Measurements from ENCODE around the gene NEUROG3. TPM values are rescaled to one million over a fixed set of nuclear protein-coding genes. Genes with fewer than 3 reads are reported as not detected.

The NEUROG3 gene
- total RNA-seq, 1 donor from 2014 or later, result not detected

- TF ChIP-seq, protein P1, sequence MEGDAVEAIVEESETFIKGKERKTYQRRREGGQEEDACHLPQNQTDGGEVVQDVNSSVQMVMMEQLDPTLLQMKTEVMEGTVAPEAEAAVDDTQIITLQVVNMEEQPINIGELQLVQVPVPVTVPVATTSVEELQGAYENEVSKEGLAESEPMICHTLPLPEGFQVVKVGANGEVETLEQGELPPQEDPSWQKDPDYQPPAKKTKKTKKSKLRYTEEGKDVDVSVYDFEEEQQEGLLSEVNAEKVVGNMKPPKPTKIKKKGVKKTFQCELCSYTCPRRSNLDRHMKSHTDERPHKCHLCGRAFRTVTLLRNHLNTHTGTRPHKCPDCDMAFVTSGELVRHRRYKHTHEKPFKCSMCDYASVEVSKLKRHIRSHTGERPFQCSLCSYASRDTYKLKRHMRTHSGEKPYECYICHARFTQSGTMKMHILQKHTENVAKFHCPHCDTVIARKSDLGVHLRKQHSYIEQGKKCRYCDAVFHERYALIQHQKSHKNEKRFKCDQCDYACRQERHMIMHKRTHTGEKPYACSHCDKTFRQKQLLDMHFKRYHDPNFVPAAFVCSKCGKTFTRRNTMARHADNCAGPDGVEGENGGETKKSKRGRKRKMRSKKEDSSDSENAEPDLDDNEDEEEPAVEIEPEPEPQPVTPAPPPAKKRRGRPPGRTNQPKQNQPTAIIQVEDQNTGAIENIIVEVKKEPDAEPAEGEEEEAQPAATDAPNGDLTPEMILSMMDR (IDR thresholded peaks at IDR 0.05), result no peak
- H3K27me3 Mint-ChIP-seq (ENCODE audit: low read depth), result peaks cover 41% of the 10 kb centered on the region
- no peaks in the 10 kb centered on the region for H3K4me1 Mint-ChIP-seq (ENCODE audit: low read depth)
- H3K9me3 Mint-ChIP-seq (ENCODE audit: low read depth), result no peaks in the 10 kb centered on the region
- no peaks in the 10 kb centered on the region for H3K36me3 Mint-ChIP-seq (ENCODE audit: low read depth)
- no peak overlapping the region for H3K27ac Mint-ChIP-seq (ENCODE audit: unreplicated experiment)
- no peak overlapping the region for H3K4me3 Mint-ChIP-seq (ENCODE audit: unreplicated experiment)
- DNase-seq (ENCODE audit: low spot score), result no peak
Observed at GRCh38 chr10:69584624-69585023, 11.4 kb upstream of the NEUROG3 start.

DNA sequence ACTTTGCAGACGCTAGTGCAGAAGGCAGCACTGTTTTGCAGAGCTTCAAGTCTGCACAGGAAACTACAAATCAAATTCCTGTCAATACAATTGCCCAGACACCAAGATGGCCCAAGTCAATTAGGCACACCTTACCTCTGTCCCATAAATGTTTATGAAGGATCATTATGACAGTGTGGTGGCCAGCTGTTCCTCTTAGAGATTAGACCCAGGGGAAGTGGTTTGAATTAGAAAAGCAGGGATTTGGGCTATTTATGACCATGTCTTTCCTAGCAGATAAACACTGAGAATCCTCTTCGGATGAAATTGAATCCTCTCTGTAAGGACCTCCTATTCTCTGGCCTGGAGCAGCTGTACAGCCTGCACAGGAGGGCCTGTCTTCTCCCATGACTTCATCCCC lies 9.9 kb upstream of the NEUROG3 start:
- no peaks in the 10 kb centered on the region for H3K9me3 Mint-ChIP-seq (ENCODE audit: low read depth)
- H3K27me3 Mint-ChIP-seq (ENCODE audit: low read depth), result peaks cover 50% of the 10 kb centered on the region
- no peaks in the 10 kb centered on the region for H3K36me3 Mint-ChIP-seq (ENCODE audit: low read depth)
- DNase-seq (ENCODE audit: low spot score), result no peak
- TF ChIP-seq, protein P1 (IDR thresholded peaks at IDR 0.05), result no peak
- H3K4me1 Mint-ChIP-seq (ENCODE audit: low read depth), result no peaks in the 10 kb centered on the region
- H3K4me3 Mint-ChIP-seq (ENCODE audit: unreplicated experiment), result no peak overlapping the region
- H3K27ac Mint-ChIP-seq (ENCODE audit: unreplicated experiment), result no peak overlapping the region

GRCh38 chr10:69580435-69580834 lies 7.2 kb upstream of the NEUROG3 start:
- no peak overlapping the region for H3K27ac Mint-ChIP-seq (ENCODE audit: unreplicated experiment)
- TF ChIP-seq, protein P1 (IDR thresholded peaks at IDR 0.05), result no peak
- peaks cover 54% of the 10 kb centered on the region for H3K27me3 Mint-ChIP-seq (ENCODE audit: low read depth)
- H3K4me3 Mint-ChIP-seq (ENCODE audit: unreplicated experiment), result no peak overlapping the region
- no peaks in the 10 kb centered on the region for H3K4me1 Mint-ChIP-seq (ENCODE audit: low read depth)
- H3K36me3 Mint-ChIP-seq (ENCODE audit: low read depth), result no peaks in the 10 kb centered on the region
- H3K9me3 Mint-ChIP-seq (ENCODE audit: low read depth), result no peaks in the 10 kb centered on the region
- no peak for DNase-seq (ENCODE audit: low spot score)

GRCh38 chr10:69579464-69580060 lies 6.3 kb upstream of the NEUROG3 start:
- Mint-ChIP-seq H3K4me3 (ENCODE audit: unreplicated experiment) (no peak overlapping the region), H3K36me3 (ENCODE audit: low read depth) (no peaks in the 10 kb centered on the region), H3K27ac (ENCODE audit: unreplicated experiment) (no peak overlapping the region), H3K4me1 (ENCODE audit: low read depth) (peaks cover 3% of the 10 kb centered on the region), H3K9me3 (ENCODE audit: low read depth) (no peaks in the 10 kb centered on the region), H3K27me3 (ENCODE audit: low read depth) (peaks cover 62% of the 10 kb centered on the region)
- TF ChIP-seq, protein P1 (IDR thresholded peaks at IDR 0.05), result no peak
- no peak for DNase-seq (ENCODE audit: low spot score)

- H3K4me3 Mint-ChIP-seq (ENCODE audit: unreplicated experiment), result no peak overlapping the region
- H3K9me3 Mint-ChIP-seq (ENCODE audit: low read depth), result no peaks in the 10 kb centered on the region
- peaks cover 9% of the 10 kb centered on the region for H3K4me1 Mint-ChIP-seq (ENCODE audit: low read depth)
- no peak for DNase-seq (ENCODE audit: low spot score)
- no peak overlapping the region for H3K27ac Mint-ChIP-seq (ENCODE audit: unreplicated experiment)
- TF ChIP-seq, protein P1 (IDR thresholded peaks at IDR 0.05), result no peak
- no peaks in the 10 kb centered on the region for H3K36me3 Mint-ChIP-seq (ENCODE audit: low read depth)
- H3K27me3 Mint-ChIP-seq (ENCODE audit: low read depth), result peaks cover 71% of the 10 kb centered on the region
Observed at GRCh38 chr10:69578508-69578991, 5.3 kb upstream of the NEUROG3 start.

Data from chondrocyte (in vitro differentiated cells).